ENCODE data around the gene RUNX2.

The RUNX2 gene

GRCh38 chr6:45675634-45676033, 347.5 kb downstream of the RUNX2 start:
- DNase-seq (ENCODE audit: low read depth in 2 of 2), result no peak

GRCh38 chr6:45676380-45676779, 348.2 kb downstream of the RUNX2 start:
- DNase-seq (ENCODE audit: low read depth in 2 of 2), result no peak

- no peak for DNase-seq (ENCODE audit: low read depth in 2 of 2)
These were observed 349.5 kb downstream of the RUNX2 start for GRCh38 chr6:45677381-45678284.

DNA sequence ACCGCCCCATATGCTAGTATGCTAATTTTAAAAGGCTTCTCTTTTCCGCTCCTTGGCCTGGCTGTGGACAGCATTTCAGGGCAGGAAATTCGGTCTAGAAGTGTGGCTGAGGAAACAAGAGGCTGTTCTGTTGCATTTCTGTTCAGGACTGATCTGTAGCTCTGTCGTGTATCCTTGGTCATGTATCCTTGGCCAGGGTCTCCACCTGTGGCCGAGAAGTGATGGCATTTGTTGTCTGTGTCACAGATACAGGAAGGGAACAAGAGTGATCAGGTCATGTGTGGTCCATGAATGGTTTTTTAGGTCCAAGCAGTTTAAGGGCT, 350.1 kb downstream of the RUNX2 start:
- DNase-seq (ENCODE audit: low read depth in 2 of 2), result no peak

GRCh38 chr6:45679163-45679562, 351.0 kb downstream of the RUNX2 start:
- no peak for DNase-seq (ENCODE audit: low read depth in 2 of 2)

- DNase-seq (ENCODE audit: low read depth in 2 of 2), result no peak
These were observed 351.5 kb downstream of the RUNX2 start for GRCh38 chr6:45679631-45680030.

DNA sequence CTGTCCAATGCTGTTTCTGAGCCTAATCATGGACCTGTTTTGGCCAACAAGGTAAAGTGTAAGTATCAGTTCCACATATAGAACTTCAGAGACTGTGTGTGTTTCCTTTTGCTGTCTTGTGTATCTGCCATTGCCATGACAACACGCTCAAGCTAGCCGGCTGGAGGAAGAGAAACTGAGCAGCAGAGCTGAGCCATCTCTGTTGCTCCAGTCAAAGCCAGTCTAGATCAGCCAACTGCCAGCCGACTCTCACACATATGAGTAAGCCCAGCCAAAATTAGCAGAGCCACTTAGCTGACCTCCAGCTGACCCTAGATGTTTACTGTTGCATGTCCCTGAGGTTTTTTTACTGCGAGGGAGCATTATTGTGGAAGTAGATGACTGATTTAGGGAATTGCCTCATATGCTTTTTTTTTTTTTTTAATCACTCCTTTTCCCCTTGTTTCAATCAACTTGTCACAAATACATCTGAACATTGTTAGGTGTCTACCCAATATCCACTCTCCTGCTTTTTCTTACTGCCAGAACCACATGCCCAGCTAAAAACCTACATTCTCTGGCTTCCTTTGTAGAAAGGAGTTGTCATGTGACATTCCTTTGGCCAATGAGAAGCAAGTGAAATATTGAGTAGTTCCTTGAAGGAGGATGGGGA, 353.9 kb downstream of the RUNX2 start:
- DNase-seq (ENCODE audit: low read depth in 2 of 2), result no peak

- no peak for DNase-seq (ENCODE audit: low read depth in 2 of 2)
These were observed 356.3 kb downstream of the RUNX2 start for GRCh38 chr6:45684476-45684875.

- no peak for DNase-seq (ENCODE audit: low read depth in 2 of 2)
These were observed 356.9 kb downstream of the RUNX2 start for GRCh38 chr6:45685076-45685475.

GRCh38 chr6:45686841-45687569, 358.9 kb downstream of the RUNX2 start:
- no peak for DNase-seq (ENCODE audit: low read depth in 2 of 2)

- no peak for DNase-seq (ENCODE audit: low read depth in 2 of 2)
These were observed 359.4 kb downstream of the RUNX2 start for GRCh38 chr6:45687570-45687969.

GRCh38 chr6:45688180-45688579, 360.1 kb downstream of the RUNX2 start:
- DNase-seq (ENCODE audit: low read depth in 2 of 2), result no peak

DNA sequence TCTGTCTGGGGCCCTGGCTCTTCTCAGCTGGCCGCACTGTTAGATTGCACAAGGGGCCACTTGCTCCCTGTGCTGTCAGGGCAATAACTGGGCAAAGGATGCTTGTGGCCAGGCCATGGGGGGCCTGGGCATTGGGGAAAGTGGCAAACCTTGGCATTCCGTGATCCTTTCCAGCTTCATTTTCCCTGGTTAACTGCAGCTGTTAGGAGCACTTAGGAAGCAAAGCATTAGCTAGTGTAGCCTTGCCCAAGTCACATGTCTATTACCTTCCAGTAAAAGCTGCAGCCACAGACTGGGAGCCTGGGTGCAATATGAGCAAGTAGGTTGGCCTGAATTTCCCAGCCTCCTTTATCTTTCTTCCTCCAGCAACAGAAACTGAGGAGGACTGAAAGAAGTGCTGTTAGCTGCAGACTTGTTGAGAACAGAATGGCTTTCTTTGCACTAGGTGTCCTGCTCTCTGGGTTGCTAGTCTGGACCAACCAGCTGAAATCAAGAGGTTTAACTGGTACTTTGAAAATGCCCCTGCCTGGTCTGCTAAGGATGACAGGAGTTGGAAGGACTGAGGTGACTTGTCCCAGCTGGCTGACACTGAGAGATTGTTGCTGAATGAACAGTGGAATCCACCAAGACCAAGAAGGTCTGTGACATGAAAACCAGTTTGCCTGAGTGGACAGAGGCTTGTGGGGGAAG, 361.9 kb downstream of the RUNX2 start:
- DNase-seq (ENCODE audit: low read depth in 2 of 2), result no peak

DNA sequence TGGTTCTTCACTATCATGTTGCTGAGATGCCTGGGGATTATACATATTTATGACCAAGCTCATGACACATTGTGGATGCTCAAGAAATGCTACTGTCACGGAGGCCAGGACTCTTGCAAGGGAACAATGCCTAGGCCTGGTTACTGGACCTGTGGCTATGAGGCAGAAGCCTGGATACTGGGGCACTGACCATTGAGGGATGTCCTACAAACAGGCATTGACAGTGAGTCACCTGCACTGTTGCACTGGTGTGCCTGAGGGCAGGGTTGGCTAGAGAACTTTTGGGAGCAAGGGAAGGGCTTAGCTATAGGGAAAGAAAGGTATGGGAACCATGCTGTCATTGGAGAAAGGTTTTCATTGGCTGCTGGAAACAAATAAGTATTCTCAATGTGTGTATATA, 362.7 kb downstream of the RUNX2 start:
- DNase-seq (ENCODE audit: low read depth in 2 of 2), result no peak

GRCh38 chr6:45691426-45691825, 363.3 kb downstream of the RUNX2 start:
- no peak for DNase-seq (ENCODE audit: low read depth in 2 of 2)

DNA sequence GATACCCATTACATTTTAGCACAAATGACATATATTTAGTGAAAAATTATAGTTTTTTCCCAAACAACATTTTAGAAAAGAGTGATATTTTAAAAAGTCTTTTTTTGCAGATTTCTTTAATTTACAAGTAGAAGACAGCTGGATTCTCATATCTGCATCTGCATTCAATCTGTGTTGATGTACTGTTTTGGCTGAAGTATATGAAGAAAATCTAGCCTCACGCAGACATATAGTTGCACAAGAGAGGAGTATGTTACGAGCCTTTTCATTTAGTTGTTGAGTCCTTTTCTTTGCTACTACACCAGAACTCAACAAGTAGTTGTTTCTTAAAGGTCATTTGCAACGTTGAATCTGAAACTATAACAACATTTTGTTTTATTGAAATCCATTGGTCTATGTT, 363.9 kb downstream of the RUNX2 start:
- DNase-seq (ENCODE audit: low read depth in 2 of 2), result no peak

DNA sequence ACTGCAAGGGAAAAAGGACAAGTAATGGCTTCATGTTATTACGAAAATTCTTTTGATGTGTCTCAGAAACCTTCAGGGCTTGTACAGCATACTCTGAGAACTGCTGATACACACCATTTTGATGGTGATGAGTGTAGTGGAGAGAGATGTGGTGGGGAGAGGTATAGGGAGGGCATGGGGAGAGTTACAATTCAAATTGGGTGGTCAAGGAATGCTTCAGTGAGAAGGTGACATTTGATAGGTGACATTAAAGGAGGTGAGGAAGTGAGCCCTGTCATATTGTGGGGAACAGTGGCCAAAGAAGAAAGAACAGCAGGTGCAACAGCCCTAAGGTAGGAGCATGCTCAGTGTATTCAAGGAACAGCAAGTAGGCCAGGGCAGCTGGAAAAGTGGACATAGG, 368.6 kb downstream of the RUNX2 start:
- no peak for DNase-seq (ENCODE audit: low read depth in 2 of 2)

DNA sequence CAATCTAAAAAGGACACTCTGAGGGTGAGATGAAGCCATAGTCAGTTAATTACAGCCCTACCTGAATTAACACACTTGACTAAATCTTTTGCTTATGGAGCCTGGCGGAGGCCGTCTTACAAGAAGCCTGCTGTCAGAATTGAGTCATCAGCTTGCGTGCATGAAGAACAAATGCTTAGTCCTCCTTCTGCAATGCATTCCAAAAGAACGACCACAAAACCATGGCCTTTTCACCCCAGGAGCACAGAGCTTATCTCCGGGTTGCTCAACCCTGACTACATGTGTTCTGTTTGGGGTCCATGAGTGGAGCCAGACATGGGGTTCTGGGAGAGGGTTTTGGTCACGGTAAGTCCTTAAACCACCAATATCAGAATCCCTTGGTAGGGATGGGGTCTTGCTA, 369.5 kb downstream of the RUNX2 start:
- no peak for DNase-seq (ENCODE audit: low read depth in 2 of 2)

DNA sequence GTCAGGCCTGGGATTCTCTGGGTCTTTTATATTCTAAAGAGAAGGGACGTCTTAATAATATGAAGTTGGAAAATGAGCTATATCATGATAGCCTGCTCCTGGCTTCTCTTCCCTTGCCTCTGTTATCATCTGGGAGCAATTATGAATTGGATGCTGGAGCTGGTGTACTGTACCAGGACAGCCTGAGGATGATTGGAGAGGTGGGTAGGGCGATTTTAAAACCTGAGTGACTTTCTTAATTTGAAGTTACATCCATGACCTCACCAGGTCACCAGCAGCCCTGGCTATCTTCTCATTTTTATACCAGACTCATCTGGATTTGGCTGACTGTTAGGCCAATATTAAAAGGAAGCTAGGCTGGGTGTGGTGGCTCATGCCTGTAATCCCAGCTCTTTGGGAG, 369.9 kb downstream of the RUNX2 start:
- no peak for DNase-seq (ENCODE audit: low read depth in 2 of 2)

DNA sequence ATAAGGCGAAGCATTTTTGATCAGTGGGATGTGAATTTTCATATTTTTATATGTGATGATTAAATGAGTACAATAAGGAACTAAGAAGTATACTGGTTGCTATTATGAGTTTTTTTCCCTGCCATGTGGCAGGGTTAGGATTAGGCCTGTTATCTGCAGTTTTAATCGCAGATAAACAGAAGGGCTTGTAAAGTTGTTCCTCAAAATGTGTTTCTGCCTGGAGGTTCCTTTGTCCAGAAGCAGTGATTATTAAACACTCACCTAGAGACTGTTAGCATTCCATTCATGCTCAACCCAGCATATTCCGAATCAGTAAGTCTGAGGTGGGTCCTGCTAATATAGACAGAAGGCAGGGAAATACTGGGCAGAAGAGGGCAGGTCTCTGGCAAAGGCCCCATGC, 371.5 kb downstream of the RUNX2 start:
- no peak for DNase-seq (ENCODE audit: low read depth in 2 of 2)

DNA sequence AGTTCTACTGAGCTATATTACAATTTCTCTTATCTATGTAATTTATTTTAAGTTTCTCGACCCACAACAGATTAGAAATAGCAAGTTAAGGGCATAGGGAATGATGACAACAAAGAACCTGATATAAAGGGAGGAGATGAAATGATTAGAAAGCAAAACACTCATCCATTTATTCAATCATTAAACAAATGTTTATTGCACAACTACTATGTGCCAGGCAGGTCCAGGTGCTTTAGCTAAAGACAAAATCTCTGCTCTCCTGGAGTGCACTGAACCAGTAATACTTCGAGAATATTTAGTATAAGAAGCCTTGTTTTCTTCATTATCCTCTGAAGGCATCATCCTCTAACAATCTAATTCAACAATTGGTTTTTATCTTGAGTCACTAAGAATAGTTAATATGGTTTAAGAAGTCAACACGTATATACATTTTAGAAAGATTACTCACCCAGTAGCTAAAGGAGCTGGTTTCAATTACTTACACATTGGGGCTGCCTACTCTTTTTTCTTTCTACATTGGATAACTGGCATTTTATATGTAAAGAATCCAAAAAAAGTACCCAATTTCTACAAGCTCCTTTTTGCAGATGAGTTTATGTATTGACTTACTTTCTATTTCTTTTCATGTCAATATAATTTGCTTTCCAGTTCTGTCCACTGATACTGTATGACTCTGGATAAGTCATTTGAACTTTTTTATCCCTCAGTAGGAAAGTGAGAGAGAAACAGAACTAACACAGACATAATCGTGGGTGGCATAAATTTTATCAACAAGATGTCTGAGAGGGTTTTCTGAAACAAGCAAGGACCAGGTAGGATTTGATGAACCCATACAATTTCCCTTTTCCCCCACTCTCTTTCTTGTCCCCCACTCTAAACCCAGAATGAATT, 375.0 kb downstream of the RUNX2 start:
- no peak for DNase-seq (ENCODE audit: low read depth in 2 of 2)

Data from stimulated activated CD4-positive, alpha-beta T cell treated with anti-CD3 and anti-CD28 coated beads, Interleukin-1b, Interleukin-23, amount 100 ng/mL, for 1 hour (primary cell).